SW480 (cell line): Measurements from ENCODE around the gene ABCA4.

Source experiments
- DNase-seq: peaks from one replicate; pipeline ENCODE4 v3.0.0-alpha.2; 2016; ENCODE audit warnings: low spot score

ABCA4 gene

DNA sequence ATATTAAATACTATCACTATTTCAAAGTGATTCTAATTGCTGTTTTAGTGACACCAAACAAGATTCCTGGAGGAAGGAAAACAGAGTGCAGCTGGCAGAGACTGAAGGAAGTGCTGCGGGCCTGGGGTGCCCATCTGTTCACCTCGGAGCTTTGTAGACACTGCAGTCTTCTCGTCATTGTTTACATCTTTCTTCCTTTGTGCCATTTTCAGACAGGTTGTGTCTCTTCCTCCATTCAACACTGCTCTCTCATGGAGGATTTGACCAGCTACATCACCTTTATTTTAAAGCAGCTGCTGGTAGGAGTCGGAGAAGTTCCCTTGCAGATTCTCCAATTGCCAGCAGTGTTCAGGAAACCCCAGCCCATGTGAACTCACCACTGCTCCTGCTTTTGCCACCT, 37.3 kb downstream of the ABCA4 start:
- no peak for DNase-seq

DNA sequence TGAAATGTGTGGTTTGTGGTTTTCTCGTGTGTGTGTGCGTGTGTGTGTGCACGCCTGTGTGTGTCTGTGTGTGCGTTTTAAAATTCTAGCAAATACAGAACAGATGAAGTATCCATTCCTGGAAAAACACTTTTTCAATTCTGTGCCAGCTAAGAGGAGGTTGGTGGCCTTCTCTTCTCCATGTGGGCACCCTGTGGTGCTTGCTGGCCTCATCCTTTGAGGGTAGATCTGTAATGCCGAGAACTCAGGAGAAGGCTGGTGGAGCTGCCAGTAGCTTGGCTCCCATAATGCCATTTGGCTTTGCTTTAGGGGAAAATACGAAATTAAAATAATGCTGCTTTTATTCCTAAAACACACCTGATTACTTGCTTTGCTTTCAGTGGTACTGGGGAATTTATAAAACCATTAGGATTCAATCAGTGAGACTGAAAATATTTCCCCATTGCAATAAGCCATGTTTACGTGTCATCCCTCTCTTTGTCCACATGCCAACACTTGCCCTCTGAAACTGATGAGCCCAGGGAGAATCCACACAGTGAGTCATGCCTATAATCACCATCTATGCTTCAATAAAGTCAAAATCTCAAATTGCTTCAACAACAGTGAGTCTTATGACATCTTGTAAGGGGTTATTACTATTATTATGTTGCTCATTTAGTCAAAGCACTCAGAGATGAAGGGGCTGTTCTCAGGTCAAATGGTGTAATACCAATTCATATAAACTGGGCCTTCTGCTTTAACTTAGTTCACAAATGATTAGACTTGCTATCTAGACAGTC, 39.2 kb downstream of the ABCA4 start:
- peak; percentile 41 for DNase-seq

DNA sequence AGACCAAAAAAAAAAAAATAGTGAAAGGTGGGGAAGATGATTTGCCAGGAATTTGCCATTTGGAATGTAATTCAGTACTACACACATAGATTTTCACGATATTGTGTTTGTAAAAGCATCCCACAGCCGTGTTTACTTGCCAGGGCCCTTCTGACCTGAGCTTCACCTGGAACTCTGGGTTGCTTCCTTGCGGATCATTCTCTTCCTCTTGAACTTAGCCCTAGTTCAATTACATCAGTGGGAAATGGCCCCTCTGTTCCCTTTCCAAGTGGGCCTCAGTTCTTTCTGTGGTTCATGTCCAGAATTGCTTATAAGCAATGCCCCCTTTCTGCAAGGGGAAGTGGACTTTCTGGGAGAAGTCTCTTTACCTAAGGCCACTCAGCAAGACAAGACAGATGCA, 41.0 kb downstream of the ABCA4 start:
- DNase-seq = no peak

DNA sequence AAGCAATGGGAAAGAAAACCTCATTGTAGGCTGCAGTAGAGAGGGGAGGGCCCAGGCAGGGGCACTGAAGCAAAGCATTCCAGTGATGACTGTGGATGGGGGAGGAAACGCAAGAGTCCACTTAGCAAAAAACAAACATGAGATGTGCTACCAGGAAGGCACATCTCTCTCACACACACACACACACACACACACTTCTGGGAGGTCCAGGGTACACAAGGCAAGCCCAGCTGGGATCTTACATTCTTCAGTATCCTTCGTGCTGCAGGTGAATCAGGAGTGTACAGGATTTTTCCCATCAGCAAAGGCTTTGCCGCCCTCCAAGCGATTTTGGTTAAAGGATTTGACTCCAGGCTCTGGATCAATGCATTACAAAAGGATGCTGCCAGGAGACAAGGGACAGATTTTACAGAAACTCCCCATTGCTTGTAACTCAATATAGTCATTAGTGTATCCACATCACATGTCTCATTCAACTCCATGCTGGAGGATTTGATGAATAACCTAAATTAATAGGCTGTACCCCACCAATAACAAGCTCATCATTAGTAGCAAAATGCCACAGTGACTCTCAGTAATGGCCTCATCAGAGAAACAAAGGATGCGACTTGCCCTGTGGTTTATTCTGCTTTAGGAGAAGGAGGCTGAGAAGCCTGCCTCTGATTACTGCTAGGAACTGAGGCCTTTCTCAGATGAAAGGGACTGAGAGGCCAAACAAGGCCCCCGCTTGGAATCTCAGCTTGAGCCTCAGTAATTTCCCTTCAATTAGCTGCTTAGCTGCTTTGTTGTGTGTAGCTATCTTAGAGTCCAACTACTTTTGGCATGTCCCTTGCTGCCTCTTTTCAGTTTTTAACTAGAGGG, 41.6 kb downstream of the ABCA4 start:
- DNase-seq = no peak

DNA sequence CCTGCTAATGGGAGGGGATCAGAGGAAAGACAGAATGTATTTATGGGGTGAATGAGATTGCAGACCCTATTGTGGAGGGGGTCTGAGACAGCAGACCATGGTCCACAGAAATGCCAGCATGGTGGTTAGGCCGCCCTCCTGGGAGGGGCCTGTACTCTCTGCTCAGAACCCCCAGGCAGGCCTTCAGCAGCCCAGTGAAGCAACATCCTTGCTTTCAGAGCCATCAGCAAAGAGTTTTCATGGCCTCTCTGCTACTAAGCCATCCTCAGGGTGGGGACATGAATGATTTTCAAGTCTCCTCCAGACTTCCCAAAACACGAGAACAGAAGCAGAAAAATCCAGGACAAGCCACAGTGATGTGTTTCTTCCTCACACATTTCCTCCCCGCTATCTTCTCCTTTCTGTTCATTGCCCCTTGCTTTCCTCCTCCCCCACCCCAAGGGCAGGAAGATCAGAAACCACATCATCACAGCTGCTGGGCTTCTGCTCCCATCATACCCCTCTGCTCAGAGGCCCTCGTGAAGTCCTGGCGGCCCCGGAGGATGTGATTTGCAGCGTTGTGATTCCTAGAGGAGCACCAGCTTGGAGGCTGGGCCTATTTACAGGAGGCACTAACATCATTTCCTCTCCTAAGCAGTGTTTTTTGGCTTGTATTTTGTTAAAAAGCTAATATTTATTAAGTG, 48.0 kb downstream of the ABCA4 start:
- DNase-seq = no peak

DNA sequence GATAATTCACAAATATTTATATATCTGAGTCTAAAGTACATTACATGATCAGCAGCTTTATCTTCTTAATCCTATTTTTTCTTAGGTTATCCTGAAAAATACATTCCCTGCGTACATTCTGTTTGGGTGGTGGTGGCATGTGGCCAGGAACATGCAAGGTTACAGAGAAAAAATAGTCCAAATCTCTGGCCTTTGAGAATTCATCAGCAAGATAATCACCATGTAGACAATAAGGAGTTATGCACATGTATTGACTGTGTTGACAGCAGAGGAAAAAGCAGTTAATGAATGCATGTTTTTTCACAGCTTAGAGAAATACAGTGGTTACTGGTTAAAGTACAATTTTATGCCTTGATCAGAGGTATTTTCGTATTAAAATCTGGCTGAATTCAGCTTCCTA, 49.0 kb downstream of the ABCA4 start:
- DNase-seq = no peak

DNA sequence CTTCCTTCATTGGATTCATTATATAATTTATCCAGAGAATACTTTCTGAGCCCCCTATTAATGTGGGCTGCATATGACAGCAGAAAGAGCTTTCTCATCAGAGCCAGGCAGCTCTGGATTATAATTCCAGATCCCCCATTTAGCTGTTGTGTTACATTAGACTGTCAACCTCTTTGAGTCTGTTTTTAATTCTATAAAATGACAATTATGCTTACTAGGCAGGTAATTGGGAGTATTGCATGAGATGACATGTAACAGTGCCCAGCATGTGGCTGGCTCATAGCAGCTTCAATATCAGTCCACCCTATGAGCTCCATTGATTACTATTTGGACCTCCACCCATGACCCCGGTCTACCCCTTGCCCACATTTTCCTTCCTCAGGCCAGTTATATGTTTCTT, 49.6 kb downstream of the ABCA4 start:
- DNase-seq = no peak

DNA sequence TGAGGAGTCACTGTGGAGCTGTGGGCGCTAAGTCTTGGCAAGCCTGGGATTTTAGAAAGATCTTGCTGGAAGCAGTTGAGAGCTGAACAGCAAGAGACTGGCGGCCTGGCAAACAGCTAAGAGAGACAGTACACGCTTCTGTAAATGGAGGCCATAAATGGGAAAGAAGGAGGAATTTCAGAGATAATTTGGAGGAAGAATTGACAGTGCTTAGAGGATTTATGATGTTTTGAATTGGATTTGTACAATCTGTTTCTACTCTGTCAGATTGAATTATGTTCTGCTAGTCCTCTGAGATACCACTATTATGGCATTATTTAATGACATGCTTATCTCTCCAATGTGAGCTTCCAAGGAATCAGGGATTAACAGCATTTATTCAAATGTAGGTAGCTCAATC, 50.1 kb downstream of the ABCA4 start:
- DNase-seq = no peak

DNA sequence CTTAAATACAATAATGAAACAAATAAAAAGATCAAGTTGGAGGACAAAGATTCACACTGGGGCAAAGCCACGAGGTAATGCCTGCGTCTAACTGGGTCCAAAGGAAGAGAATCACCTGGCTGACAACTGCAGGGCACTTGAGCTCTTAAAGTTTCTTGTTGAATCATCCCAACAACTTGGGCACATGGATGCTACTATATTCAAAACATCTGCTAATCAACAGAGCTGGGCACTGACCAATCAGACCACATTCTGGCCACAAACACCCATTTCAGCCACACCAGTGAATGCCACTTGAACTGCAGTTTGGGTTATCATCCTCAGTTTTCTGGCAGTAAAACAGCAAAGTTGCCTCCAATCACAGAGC, 51.0 kb downstream of the ABCA4 start:
- peak; percentile 7 for DNase-seq

DNA sequence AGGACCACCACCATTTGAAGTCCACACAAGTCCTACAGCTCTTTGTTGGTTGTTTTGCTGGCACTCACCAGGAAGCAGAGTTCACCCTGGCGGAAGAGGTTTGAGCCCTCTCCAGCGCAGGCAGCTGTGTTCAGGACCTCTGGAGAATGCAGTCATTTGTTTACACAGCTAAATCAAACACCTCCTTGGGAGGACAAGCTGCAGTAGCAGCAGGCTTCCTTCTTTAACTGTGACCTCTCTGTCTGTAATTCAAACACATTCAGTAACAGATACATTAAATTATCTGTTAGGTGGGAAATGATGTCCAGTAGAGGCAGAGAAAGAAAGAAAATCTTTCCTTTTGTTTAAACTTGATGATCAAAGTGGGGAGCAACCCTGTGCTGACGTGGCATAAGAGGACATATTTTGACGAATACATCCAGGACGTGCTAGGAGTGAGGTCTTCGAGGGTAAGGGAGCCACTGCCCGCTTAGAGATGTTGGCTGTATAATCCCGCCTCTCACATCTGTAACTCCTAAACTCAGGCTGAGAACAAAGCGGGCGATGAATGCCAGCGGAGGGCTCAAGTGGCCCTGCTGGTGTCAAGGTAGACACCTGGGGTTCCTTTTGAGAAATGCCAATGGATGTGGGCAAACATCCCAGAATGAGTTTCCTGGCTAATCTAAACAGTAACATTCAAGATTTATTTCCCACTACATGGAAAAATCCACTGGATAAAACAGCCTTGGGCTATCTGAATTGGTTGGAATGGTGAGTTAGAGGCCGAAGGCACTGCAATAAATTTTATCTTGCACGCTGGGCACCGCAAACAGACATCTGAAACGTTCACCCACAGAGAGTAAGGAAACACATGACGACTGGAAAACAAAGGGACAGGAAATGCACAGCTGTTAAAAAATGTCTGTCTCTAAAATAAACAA, 51.7 kb downstream of the ABCA4 start:
- peak; percentile 52 for DNase-seq

DNA sequence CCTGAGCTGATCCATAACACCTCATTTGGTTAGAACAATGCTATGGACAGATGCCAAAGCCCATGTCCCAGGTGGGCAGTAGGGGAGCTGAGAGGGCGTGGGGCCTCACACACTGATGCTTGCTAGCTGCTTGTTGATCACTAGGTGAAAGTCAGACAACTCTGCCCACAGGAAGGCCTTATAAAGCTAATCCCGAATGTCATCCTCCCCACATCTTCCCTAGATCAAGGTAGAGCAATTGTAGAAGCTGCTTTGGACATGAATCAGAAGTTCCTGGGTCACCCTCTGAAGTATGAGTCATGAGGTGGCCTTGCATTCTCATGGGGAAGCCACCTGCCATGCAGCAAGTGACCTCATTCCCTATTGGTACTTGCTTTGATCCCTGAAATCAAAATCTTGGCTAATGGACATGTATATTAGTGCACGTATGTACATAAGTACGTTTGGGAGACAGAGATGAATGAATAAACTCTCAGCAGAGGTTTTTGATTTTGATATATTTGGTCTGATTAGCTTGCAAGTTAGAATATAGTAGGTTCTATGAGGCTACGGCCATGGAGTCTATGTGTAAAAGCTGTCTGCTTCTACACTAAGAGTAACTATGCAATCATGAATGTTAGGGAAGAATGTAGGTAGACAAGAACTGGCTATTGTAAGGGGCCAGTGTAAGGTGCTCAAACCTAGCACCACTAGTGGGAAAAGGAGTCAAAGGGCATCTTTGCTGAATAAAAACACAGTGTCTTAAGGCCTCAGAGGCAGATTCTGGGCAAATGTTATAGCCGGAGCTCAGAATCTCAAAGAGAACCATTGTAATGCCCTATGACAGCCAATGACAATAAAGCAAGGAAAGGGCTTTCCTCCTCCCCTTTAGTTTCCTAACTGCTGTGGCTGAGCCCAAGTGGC, 52.6 kb downstream of the ABCA4 start:
- DNase-seq = peak; percentile 98

DNA sequence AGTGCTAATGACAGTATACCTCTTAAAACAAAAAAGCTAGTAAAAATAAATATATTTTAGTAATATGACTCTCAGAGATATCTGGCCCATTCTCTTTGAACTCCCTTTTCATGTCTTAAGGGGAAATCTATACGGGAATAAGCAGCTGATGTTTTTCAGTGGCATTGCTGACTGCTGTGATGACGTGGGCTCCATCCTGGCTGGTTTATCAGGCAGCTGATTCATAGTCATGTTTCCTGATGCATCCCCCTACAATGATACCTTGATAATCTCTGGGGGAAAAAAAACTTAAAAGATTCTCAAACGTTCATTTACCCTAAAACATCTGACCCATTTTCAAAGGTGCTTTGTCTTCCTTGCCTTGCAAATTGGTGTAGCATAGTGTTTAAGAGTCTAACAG, 53.8 kb downstream of the ABCA4 start:
- DNase-seq = peak; percentile 30

DNA sequence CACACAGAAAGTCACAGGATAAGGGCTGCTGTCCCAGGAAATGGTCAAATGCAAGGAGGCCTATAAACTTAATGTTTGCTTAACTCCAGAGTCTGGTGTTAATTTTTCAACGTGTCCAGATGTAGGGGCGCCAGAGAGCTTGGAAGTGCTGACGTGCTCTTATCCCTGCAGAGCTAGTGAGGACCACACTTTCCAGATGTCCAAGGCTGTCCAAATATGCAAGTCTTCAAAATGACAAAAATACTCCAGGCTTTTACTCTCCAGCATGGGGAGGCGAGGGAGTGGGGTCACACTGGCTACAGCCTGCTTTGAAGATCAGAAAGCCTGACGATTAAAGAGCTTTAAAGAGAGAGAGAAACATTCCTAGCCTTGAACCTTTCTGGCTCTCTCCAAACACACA, 57.6 kb downstream of the ABCA4 start:
- DNase-seq = peak; percentile 34

DNA sequence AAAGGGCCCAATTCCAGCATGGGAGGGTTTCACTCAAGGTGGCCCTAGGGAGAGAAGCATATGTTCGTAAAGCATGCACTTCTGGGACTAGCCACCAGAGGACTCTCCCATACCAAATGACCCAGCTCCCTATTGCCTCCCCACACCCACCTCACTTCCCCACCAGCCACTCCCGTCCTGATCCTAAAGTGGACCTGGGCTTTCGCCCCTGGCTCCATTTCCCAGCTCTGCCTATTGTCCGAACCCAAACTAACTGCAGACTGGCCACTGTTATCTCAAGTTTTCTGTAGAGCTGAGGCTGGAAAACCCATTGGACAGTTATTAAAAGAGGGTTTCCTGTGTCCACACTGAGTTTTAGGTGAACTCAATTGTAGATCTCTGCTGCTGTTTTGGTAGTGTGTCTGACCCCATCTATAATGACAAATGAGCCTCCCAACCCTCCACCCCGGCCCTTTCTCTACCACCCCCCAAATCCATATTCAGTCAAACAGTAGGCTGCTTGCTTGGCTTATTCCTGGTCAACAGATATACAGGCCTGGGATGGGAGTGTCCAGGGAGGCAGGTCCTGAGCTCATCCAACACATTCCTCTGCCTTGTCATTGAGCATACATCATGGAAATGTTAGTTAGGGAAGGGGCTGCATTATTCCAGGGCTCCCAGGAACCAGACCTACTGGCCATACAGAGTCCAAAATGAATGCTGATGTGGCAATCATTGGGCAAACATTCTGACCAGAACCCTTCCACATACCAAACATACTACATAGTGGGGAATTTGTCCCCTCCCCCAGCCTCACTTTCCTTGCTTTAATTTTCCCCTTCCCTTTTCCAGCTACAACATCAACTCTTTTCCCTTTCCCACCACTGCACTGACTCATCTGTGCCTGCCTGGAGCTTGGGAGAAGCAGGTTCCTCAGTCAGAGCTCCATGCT, 59.2 kb downstream of the ABCA4 start:
- peak; percentile 69 for DNase-seq

DNA sequence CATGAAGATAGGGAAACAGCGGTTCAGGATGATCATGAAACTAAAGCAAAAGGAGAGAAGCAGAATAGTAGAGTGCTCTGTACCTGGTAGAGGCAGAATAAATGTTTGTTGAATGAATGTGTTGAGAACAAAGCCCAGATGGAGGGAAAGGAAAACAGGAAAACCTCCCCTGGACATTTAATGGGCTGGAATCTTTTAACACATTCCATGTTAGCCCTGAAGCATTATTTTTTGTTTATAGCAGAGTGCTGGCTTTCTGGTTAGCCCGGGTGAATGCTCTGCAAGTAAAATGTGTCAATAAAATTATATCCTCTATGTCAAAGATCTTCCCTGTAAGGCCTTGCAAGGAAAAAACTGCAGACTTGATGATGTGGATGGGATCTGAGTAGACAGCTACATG, 60.2 kb downstream of the ABCA4 start:
- DNase-seq = no peak

DNA sequence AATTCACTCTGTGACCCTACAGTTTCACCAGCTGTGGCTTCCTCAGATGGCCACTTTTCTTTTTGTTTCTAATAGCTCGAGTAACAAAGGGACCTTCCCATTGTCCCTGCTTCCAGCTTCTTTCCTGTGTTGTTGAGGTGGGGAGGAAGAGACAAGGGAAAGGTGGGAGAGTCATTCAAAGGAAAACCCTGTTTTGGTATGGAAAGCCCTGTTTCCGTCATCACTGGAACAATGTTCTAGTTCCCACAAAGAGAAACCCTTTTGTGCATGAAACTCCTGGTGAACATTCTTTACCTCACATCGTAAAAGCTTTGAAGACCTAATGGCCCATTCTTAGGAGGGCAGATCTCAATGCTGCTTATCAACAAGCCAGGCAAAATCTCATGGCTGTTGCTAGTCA, 62.2 kb downstream of the ABCA4 start:
- DNase-seq = no peak

DNA sequence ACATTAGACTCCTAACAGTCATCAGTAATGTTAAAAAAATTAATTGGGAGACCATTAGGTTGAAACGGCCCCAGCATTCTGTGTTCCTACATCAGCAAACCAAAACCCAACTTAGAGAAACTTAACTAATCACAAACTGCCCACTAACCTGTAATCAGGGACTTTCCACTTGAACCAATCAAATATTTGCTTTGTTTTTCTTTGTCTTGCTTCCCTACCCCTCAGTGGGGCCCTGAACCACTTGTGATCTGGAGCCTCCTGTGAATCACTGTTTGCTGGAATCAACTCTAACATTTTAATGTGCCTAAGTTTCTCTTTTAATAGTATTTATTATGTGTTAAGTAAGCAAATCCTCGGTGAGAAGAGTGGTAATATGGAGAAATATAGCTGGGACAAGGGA, 64.0 kb downstream of the ABCA4 start:
- no peak for DNase-seq

DNA sequence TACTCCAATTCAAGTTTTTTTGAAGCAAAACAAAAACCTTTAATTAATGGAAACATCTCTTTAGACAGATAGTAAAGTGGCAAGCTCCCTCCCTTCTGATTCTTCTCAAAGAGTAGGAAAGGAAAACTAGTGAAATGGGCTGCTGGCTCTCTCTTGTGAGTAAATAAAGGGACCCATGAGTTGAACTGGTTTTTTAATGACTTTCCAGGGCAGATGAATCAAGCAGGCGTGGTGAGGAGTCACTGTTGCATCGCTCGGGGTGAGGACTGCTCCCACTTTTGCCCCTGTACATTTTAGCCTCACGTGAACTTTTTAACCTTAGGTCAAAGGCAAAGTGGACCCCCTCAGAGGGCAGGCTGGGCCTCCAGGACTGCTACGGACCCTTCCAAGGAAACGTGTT, 64.8 kb downstream of the ABCA4 start:
- no peak for DNase-seq

DNA sequence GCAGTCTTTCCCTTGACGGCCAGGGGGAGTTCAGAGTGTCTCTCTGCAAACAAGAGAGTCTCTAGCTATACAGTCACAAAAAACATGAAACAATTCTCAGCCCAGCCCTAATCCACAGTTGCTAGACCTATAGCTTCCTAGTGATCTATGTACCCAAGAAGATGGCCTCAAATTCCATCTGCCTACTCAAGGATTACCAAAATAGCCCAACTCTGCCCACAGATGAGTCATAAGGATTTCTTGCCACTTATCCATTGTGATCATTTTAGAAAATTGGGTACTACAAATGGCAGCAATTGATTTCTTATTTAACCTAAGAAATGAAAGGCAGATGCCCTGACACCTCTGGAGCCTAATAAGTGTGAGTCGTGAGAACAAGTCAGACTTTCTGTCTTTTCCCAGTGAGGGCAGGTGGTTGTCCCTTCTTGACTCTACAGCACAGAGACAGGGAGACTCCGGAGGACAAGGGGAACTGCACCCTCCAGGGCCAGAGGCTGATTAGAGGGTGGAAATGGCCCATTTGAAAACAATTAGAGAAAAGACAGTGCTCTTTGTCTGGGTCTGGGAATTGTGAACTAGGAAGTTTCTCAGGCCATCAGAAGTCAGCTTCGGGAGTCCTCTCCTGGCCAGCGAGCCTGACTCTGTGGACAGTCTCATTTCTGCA, 65.4 kb downstream of the ABCA4 start:
- no peak for DNase-seq
